Heart left ventricle (tissue), 13 donors: ENCODE data around the gene TOLLIP.

Experiments
- CTCF ChIP-seq, 12 donors: fragments of 200-600 bp; sonication (generic) in 4 of 12; IDR thresholded peaks; one replicate each; pipeline versions ENCODE4 v1.5.0 to v1.8.0; 2018 to 2022; ENCODE audit warnings: antibody characterized with exemption in 12 of 12, mild to moderate bottlenecking in 5 of 12
- POLR2A ChIP-seq, 2 donors: fragments of 450-650 bp; IDR thresholded peaks; one replicate each; pipeline ENCODE4 v1.6.1; 2017; ENCODE audit warnings: antibody characterized with exemption in 2 of 2, mild to moderate bottlenecking in 2 of 2, moderate library complexity in 2 of 2
- donor health status: ischemic (EF 13 %, LVEDD 7.1; RV severe dilation, severe dysfunction).
- donor health status: DM: no; HTN: yes; CAD: no.
- donor health status: DM: no; HTN: no; CAD: no.
- donor health status: ischemic (EF 25% LVEDD 6.9; RV normal size, moderate dysfunction).
- donor health status: ischemic (EF 25% LVEDD 5.7; RV mildly dilated, moderate dysfunction).
- donor health status: ischemic (EF 35%, LVEDD 5.7; RV mildly dilated, moderate dysfunction).
- donor health status: nonischemic (EF 11% LVEDD 7.7; RV severe dilation, severe dysfunction).
- donor health status: DM: yes; HTN: yes; CAD: no.
- donor health status: PGD.
- donor health status: ischemic (EF 29% LVEDD 5.4; RV normal size, mild dysfunction).
- donor health status: nonischemic (EF 23%, LVEDD 6.1; RV moderate dilation, normal function).

- TF ChIP-seq CTCF (IDR thresholded peaks at IDR 0.05) = no peak
- no peak for TF ChIP-seq POLR2A (IDR thresholded peaks at IDR 0.05)
Measured at GRCh38 chr11:1287928-1288327, 21.5 kb downstream of the TOLLIP start.
